DOHH2 (cell line): ENCODE measurements around the gene HRCT1.
"Not testable (repeated sequence)": the region's sequence is repeated elsewhere in the genome, so short reads cannot be mapped to it uniquely, and the experiment has no call there.

Experiments
- H3F3A ChIP-seq: fragments of 200-600 bp; sonication (generic), shearing (Covaris generic); 2 replicates; pipeline ENCODE4 v1.6.0; 2016; ENCODE audit warnings: antibody characterized with exemption, mild to moderate bottlenecking; ENCODE audit not compliant: control insufficient read depth, insufficient read depth
- H3K27ac ChIP-seq: fragments of 200-600 bp; sonication (generic); 2 replicates; pipeline ENCODE4 v1.5.1; 2014; ENCODE audit warnings: low read depth, mild to moderate bottlenecking, low read length, moderate library complexity
- H3K27me3 ChIP-seq: fragments of 200-600 bp; sonication (generic); 2 replicates; pipeline ENCODE4 v1.6.1; 2014; ENCODE audit warnings: mild to moderate bottlenecking, low read length, mixed read lengths; ENCODE audit not compliant: control insufficient read depth
- H3K36me3 ChIP-seq: fragments of 200-600 bp; sonication (generic); 2 replicates; pipeline ENCODE4 v1.6.1; 2014; ENCODE audit warnings: mild to moderate bottlenecking, low read length, moderate library complexity, mixed read lengths; ENCODE audit not compliant: control insufficient read depth
- H3K4me1 ChIP-seq: fragments of 200-600 bp; sonication (generic); 2 replicates; pipeline ENCODE4 v1.6.1; 2014; ENCODE audit warnings: mild to moderate bottlenecking, low read length, mixed read lengths; ENCODE audit not compliant: control insufficient read depth
- H3K4me2 ChIP-seq: fragments of 200-600 bp; sonication (generic); 2 replicates; pipeline ENCODE4 v1.6.0; 2014; ENCODE audit warnings: mild to moderate bottlenecking, low read length, moderate library complexity
- H3K4me3 ChIP-seq: fragments of 200-600 bp; sonication (generic); 2 replicates; pipeline ENCODE4 v1.5.1; 2014; ENCODE audit warnings: mild to moderate bottlenecking, low read length, mixed read lengths
- H3K79me2 ChIP-seq: fragments of 200-600 bp; sonication (generic); 2 replicates; pipeline ENCODE4 v1.6.1; 2014; ENCODE audit warnings: mild to moderate bottlenecking, low read length, mixed read lengths; ENCODE audit not compliant: control insufficient read depth
- H3K9me2 ChIP-seq: fragments of 200-600 bp; sonication (generic); replicated peaks from 2 replicates; pipeline ENCODE4 v1.6.1; 2014; ENCODE audit warnings: mild to moderate bottlenecking, low read length, mixed read lengths; ENCODE audit not compliant: control insufficient read depth
- H3K9me3 ChIP-seq: fragments of 200-600 bp; sonication (generic); 2 replicates; pipeline ENCODE4 v1.6.1; 2014; ENCODE audit warnings: antibody characterized with exemption, low read length, mixed read lengths; ENCODE audit not compliant: control insufficient read depth, insufficient read depth
- H4K20me1 ChIP-seq: fragments of 200-600 bp; sonication (generic); 2 replicates; pipeline ENCODE4 v1.6.0; 2014; ENCODE audit warnings: low read depth, mild to moderate bottlenecking, antibody characterized with exemption, low read length, moderate library complexity; ENCODE audit not compliant: control insufficient read depth, insufficient read depth
- EZH2phosphoT487 ChIP-seq: fragments of 200-600 bp; sonication (generic); IDR thresholded peaks from 2 replicates; pipeline ENCODE4 v1.6.1; 2017; ENCODE audit warnings: borderline replicate concordance, mild to moderate bottlenecking, antibody characterized with exemption, low read length, moderate library complexity, mixed read lengths
- TF ChIP-seq, protein P1 (sequence below): fragments of 200-600 bp; sonication (generic); IDR thresholded peaks from one replicate; pipeline ENCODE4 v1.5.1; 2014; ENCODE audit warnings: antibody characterized with exemption, mild to moderate bottlenecking, low read depth, low read length; ENCODE audit not compliant: poor library complexity, severe bottlenecking

The HRCT1 gene

DNA sequence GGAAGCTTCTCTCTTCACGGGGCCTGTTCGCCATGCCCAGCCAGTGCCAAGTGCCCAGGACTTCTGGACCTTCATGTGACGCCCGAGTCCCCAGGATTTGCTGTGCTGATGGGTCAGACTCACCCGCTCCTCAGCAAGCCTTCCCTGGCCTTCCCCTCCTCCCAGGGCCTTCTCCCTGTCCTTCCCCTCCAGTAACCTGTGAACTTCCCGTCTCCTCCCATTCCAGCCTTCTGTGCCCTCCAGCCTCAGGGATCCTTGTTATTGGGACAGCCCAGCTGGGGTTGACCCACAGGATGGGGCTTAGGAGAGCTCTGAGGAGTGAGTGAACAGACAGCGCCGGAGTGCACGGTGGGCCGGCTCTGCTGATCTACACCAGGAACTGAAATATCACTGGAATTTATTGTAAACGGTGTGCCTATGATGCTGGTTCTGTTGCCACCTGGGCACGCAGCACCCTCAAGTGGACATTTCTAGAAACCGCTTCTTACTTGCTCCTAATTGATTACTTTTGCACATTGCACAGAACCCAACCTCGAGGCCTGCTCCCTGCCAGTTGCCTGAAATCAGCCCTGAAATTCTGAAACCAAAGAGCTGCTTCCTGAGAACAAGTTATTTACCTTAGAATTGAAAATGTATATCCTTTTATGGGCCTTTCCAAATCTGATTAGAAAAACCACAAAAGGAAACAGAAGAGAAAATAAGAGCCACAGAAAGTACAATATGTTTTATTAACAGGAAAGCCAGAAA lies 4.8 kb downstream of the HRCT1 start:
- H3K27ac ChIP-seq, result no peak overlapping the region

DNA sequence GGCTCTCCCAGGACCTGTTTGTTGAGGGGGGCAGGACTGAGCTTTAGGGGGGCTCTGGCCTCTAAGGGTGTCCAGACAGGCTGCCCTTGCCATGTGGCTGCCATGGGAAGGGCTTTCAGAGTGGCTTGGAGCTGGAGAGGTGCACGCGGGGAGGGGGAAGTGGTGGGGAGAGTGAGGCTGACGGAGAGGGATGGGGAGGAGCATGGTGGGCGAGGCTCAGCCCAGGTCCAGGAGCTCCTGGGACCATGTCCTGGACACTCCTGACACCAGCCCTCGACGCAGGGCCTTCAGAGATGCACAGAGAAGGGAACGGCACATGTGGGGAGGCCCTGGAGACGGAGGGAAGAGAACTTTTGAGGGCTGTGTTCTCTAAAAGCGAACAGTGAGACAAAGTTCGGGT lies 5.7 kb downstream of the HRCT1 start:
- Histone ChIP-seq H3K4me1 (peaks cover 3% of the 10 kb centered on the region; the same call in 1 of the 2 replicates), H3K9me2 (no peaks in the 10 kb centered on the region), H4K20me1 (no peaks in the 10 kb centered on the region), H3K27me3 (0 out of 2 replicates have a peak, but pooled peaks cover 5% of the 10 kb centered on the region), H3K4me2 (no peak overlapping the region), H3F3A (0 out of 2 replicates have a peak, but pooled peaks cover 2% of the 10 kb centered on the region), H3K9me3 (no peaks in the 10 kb centered on the region), H3K36me3 (no peaks in the 10 kb centered on the region), H3K4me3 (no peak overlapping the region), H3K79me2 (no peaks in the 10 kb centered on the region), H3K27ac (no peak overlapping the region)
- TF ChIP-seq EZH2phosphoT487, result no peak
- TF ChIP-seq, protein P1, sequence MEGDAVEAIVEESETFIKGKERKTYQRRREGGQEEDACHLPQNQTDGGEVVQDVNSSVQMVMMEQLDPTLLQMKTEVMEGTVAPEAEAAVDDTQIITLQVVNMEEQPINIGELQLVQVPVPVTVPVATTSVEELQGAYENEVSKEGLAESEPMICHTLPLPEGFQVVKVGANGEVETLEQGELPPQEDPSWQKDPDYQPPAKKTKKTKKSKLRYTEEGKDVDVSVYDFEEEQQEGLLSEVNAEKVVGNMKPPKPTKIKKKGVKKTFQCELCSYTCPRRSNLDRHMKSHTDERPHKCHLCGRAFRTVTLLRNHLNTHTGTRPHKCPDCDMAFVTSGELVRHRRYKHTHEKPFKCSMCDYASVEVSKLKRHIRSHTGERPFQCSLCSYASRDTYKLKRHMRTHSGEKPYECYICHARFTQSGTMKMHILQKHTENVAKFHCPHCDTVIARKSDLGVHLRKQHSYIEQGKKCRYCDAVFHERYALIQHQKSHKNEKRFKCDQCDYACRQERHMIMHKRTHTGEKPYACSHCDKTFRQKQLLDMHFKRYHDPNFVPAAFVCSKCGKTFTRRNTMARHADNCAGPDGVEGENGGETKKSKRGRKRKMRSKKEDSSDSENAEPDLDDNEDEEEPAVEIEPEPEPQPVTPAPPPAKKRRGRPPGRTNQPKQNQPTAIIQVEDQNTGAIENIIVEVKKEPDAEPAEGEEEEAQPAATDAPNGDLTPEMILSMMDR, result no peak

More for the DNA sequence above, 4.8 kb downstream of the HRCT1 start:
- no peak overlapping the region for H3K4me3 ChIP-seq
- no peaks in the 10 kb centered on the region for H4K20me1 ChIP-seq
- TF ChIP-seq, protein P1, result peak; percentile 65
- TF ChIP-seq EZH2phosphoT487, result no peak
- H3F3A ChIP-seq, result 0 out of 2 replicates have a peak, but pooled peaks cover 2% of the 10 kb centered on the region
- no peaks in the 10 kb centered on the region for H3K9me2 ChIP-seq
- peaks cover 3% of the 10 kb centered on the region; the same call in 1 of the 2 replicates for H3K4me1 ChIP-seq
- no peaks in the 10 kb centered on the region for H3K79me2 ChIP-seq
- H3K9me3 ChIP-seq, result no peaks in the 10 kb centered on the region
- H3K27me3 ChIP-seq, result peaks cover 7% of the 10 kb centered on the region
- no peak overlapping the region for H3K4me2 ChIP-seq
- no peaks in the 10 kb centered on the region for H3K36me3 ChIP-seq

DNA sequence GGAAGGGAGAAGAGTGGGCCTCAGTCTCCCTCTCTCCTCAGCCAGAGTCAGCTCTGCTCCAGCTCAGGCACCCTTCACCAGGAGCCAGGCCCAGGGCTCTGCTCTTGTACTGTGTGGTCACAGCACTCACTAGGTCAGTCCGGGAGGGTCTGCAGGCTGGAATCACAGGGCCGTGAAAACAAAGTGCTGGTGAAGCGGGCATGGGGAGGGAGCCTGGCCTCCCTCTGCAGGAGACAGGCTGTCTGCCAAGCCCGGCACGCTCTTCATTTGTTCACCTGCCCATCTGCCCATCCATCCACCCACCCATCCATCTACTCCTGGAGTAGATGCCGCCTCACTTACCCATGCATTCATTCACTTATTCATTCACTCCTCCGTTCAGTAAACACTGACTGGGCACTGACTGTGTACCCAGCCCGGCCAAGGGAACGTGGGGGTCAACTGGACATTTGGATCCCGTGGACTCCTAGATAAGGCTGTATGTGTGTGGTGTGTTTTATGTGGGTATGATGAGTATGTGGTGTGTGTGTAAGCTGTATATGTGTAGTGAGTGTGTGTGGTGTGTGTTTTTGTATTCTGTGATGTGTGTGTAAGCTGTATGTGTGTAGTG lies 6.9 kb downstream of the HRCT1 start:
- Histone ChIP-seq H3K36me3 (no peaks in the 10 kb centered on the region), H4K20me1 (no peaks in the 10 kb centered on the region), H3K27me3 (no peaks in the 10 kb centered on the region), H3K9me2 (no peaks in the 10 kb centered on the region), H3F3A (0 out of 2 replicates have a peak, but pooled peaks cover 2% of the 10 kb centered on the region), H3K79me2 (no peaks in the 10 kb centered on the region), H3K27ac (no peak overlapping the region), H3K4me1 (peaks cover 3% of the 10 kb centered on the region; the same call in 1 of the 2 replicates), H3K4me2 (no peak overlapping the region), H3K4me3 (no peak overlapping the region), H3K9me3 (no peaks in the 10 kb centered on the region)
- TF ChIP-seq, protein P1, result no peak
- no peak for TF ChIP-seq EZH2phosphoT487

DNA sequence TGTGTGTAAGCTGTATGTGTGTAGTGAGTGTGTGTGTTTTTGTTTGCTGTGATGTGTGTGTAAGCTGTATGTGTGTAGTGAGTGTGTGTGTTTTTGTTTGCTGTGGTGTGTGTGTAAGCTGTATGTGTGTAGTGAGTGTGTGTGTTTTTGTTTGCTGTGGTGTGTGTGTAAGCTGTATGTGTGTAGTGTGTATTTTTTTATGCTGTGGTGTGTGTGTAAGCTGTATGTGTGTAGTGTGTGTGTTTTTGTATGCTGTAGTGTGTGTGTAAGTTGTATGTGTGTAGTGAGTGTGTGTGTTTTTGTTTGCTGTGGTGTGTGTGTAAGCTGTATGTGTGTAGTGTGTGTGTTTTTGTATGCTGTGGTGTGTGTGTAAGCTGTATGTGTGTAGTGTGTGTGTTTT lies 7.4 kb downstream of the HRCT1 start:
- not testable (repeated sequence) for H3K79me2 ChIP-seq, H3K4me3 ChIP-seq, H3K27ac ChIP-seq, H3K27me3 ChIP-seq, H3K4me2 ChIP-seq, H3K36me3 ChIP-seq, H4K20me1 ChIP-seq, H3F3A ChIP-seq, H3K9me3 ChIP-seq, H3K9me2 ChIP-seq, H3K4me1 ChIP-seq
